ENCODE results near the gene MARCHF6. TPM values are rescaled to one million over a fixed set of nuclear protein-coding genes. Genes with fewer than 3 reads are reported as not detected.
"Not testable (repeated sequence)": the region's sequence is repeated elsewhere in the genome, so short reads cannot be mapped to it uniquely, and the experiment has no call there.

The MARCHF6 gene, protein sequence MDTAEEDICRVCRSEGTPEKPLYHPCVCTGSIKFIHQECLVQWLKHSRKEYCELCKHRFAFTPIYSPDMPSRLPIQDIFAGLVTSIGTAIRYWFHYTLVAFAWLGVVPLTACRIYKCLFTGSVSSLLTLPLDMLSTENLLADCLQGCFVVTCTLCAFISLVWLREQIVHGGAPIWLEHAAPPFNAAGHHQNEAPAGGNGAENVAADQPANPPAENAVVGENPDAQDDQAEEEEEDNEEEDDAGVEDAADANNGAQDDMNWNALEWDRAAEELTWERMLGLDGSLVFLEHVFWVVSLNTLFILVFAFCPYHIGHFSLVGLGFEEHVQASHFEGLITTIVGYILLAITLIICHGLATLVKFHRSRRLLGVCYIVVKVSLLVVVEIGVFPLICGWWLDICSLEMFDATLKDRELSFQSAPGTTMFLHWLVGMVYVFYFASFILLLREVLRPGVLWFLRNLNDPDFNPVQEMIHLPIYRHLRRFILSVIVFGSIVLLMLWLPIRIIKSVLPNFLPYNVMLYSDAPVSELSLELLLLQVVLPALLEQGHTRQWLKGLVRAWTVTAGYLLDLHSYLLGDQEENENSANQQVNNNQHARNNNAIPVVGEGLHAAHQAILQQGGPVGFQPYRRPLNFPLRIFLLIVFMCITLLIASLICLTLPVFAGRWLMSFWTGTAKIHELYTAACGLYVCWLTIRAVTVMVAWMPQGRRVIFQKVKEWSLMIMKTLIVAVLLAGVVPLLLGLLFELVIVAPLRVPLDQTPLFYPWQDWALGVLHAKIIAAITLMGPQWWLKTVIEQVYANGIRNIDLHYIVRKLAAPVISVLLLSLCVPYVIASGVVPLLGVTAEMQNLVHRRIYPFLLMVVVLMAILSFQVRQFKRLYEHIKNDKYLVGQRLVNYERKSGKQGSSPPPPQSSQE
- 31.8 and 44.0 TPM in 2 replicates for total RNA-seq

DNA sequence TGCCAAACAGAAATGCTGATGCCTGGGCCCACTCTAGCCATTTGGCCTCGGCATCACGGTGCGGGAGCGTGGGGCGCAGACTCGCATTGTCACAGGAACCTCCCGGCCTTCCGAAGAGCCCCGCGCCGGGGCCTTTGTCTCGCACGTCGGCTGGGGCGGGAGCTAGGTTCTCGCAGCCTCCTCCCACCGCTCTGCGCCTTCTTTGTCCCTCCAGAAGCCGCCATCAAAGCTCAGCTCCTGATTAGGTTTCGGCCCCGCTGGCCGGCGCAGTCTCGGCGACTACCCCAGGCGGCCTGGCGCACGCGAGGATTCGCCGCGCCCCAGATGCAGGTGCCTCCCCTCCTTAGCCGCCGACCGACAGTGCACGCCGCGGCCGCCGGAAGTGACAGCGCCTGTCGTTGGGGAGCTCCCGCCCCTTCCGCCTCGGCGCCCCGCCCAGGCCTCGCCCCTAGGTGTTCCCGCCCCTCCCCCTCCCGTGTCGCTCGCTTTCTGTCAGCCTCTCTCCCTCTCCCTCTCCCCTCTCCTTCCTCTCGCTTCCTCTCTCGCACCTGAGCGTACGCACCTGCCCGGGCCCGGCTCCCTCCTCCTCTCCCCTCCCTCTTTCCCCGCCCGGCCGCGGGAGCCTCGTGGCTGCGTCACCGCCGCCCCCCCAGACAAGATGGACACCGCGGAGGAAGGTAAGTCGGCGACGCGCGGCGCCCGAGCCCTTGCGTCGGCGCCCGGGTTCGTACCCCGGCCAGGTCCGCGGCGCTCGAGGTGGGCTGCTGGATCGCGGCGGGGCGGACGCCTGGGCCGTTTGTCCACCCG lies at the start of gene MARCHF6:
MARCHF6 (plus strand) TSS at position 455 of the 807 bp plus-strand sequence; CDS start at position 659, 204 bp downstream.
- DNase-seq (ENCODE audit: low read depth in 2 of 2): peak; percentile 93 to 94

DNA sequence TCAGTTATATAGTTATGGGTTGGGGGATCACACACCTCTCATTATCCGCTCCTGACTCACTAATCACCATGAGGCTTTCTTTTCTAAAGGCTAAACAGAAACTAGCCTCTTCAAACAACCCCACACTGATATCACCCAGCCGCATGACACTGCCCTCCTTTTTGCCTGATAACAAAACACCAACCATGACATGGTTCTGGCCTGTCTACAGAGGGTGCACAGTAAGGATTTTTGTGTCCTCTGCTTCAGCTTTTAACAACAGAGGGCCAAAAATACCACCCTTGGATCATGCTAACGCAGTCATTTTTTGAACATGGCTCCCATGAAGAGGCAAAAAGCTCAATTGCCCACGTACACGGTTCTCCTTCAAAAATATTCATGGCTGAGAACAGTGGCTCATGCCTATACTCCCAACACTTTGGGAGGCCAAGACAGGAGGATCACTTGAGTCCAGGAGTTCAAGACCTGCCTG lies 49.8 kb upstream of the MARCHF6 start:
- no peak for DNase-seq (ENCODE audit: low read depth in 2 of 2)

DNA sequence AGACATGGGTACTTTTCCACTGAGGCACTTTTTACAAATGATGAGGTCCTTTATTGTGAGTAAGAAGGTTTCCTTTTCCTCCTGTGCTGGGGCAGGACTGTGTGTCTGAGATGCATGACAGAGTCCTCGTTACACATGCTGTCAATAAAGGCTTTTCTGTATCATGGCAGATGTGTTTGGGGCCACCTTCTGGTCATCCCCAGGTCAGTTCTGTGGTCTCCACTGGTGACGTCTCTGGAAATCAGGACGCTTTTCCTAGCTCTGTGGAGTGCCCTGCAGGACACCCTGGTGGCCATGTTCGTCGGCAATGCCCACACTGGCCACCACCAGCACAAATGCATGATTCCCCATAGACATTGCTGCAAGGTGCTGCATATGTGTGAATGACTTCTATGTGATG lies 48.6 kb upstream of the MARCHF6 start:
- DNase-seq (ENCODE audit: low read depth in 2 of 2): peak in 1 of 2 donors; percentile 24

DNA sequence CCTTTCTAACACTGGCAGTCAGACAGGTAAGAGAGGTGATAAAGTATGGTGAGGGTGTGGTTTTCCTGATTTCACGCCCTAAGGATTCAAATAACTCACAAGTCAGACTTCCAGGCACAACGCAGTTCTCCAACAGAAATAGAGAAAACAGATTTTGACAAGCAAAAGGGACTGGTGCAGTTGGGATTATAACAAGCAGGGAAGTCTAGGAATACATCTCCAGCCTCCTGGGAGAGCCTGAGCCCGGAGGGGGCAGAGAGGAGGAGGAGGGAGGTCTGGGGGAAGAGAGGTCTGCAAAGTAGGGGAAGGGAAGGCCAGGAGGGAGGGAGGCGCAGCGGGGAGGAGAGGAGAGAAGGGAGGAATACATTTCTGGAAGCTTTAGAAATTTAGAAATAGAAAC lies 47.4 kb upstream of the MARCHF6 start:
- no peak for DNase-seq (ENCODE audit: low read depth in 2 of 2)

DNA sequence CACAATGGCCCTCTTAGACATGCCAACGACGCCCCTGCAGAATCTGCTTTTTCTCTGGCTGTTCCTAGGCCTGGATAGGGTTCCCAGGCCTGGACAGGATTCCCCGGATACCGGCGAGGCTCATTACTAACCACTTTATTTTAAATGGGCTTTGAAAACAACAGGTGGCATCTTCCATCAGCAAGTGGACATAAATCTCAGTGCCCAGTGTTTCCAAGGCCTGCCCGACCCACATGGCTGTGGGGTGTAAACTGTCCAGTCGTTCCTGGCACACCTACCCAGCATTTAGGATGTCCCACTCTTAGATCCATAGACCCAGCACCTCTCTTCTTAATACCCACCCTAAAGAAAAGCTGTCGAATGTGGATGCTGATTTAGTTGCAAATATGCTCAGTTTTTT lies 46.7 kb upstream of the MARCHF6 start:
- no peak for DNase-seq (ENCODE audit: low read depth in 2 of 2)

DNA sequence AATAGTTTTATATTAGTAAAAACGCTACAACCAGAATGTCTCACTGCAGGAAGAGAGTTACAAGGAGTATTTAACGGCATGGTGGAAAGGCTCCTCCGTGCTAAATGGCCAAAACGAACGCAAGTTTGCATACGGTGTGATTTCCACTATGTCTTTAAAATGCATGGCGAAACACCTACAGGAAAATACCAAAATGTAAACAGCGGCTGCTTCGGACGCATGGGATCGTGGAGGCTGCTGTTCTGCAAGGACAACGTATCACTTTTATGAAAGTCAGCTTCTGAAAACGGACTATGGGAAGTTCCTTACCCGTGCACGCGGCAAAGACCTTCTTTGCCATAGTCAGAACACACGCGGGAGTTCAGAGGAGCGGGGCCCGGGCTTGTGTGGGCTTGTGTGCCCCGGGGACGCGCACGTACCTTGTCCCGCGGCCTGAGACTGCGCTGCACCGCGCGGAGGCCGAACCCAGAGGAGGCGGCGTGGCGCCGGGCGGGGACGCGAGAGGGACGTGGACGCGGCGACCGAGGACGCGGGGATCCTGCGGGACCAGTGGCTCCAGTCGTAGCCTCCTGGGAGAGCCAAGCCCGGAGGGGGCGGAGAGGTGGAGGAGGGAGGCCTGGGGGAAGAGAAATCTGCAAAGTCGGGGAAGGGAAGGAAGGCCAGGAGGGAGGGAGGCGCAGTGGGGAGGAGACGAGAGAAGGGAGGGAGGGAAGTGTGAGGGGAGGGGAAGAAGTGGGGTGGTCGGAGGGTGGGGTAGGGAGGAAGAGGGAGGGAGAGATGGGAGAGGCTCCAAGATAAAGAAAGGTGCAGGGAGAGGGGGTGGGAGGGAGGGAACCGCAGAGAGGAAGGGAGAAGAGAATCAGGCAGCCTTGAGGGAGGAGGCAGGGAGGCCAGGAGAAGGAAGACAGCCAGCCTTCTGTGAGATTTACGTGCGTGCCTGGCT lies 46.0 kb upstream of the MARCHF6 start, which contains the start of gene CMBL:
CMBL (minus strand) TSS at position 697 of the 943 bp plus-strand sequence. CDS start 17,140 bp downstream, outside the sequence.
- peak; percentile 51 to 53 for DNase-seq (ENCODE audit: low read depth in 2 of 2)

DNA sequence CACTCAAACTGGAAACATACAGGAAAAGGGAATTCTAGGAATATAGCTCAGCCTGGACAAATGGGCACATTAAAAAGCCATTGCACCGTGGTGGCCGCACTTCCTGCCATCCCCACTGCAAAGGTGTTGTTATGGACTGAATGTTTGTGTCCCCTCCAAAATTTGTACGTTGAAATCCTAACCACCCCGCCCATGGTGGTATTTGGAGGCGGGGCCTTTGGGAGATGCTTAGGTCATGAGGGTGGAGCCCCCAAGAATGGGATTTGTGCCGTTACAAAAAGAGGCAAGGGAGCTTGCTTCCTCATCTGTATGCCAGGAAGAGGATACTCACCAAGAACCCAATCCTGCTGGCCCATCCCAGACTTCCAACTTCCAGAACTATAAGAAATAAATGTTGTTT lies 44.7 kb upstream of the MARCHF6 start:
- DNase-seq (ENCODE audit: low read depth in 2 of 2): no peak

DNA sequence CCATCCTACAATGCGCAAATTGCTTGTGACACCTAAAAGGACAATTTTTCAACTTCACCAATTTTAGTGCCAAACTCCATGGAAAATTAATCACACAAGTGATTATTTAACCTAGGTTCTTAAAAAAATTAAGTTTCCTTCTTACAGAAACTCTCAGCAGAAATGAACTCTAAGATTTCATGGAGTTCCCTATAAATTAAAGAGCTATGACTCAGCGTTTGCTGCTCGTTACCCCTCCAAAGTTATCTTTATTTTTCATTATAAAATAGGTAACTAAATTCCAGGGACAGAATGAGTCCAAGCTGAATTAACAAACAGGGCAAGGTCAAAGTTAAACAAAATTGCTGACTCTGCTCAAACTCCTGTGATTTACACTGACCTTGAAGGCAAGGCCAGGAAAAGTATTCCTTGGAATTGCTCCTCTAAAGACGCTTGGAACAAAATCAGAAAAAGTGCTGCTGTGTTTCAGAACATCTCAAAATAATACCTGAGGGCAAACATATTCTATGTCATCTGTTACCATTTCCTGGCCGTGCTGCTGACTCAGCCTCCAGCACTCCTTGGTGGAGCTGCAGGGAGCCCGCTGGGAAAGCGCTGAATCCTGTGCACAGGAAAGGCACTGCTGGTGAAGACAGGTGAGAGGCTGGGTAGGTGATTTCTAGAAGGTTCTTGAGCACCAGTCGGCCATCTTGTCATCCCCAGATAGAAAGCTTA lies 43.3 kb upstream of the MARCHF6 start:
- DNase-seq (ENCODE audit: low read depth in 2 of 2): peak in 1 of 2 donors; percentile 13

DNA sequence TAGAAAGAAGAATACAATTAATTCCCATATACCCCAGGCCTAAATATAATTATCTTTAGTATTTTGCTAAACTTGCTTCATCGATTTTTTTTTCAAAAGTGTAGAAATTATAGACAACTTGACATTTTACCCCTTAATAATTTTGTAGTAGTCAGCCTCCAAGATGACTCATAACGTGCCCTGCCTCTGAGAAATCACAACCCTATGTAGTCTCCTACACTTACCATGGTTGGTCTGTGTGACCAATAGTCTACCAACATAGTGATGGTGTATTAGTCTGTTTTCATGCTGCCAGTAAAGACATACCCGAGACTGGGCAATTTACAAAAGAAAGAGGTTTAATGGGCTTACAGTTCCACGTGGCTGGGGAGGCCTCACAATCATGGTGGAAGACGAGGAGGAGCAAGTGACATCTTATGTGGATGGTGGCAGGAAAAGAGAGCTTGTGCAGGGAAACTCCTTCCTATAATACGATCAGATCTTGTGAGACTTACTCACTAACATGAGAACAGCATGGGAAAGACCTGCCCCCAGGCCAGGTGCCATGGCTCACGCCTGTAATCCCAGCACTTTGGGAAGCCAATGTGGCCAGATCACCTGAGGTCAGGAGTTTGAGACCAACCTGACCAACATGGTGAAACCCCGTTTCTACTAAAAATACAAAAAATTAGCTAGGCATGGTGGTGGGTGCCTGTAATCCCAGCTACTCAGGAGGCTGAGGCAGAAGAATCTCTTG lies 42.5 kb upstream of the MARCHF6 start:
- not testable (repeated sequence) for DNase-seq (ENCODE audit: low read depth in 2 of 2)

DNA sequence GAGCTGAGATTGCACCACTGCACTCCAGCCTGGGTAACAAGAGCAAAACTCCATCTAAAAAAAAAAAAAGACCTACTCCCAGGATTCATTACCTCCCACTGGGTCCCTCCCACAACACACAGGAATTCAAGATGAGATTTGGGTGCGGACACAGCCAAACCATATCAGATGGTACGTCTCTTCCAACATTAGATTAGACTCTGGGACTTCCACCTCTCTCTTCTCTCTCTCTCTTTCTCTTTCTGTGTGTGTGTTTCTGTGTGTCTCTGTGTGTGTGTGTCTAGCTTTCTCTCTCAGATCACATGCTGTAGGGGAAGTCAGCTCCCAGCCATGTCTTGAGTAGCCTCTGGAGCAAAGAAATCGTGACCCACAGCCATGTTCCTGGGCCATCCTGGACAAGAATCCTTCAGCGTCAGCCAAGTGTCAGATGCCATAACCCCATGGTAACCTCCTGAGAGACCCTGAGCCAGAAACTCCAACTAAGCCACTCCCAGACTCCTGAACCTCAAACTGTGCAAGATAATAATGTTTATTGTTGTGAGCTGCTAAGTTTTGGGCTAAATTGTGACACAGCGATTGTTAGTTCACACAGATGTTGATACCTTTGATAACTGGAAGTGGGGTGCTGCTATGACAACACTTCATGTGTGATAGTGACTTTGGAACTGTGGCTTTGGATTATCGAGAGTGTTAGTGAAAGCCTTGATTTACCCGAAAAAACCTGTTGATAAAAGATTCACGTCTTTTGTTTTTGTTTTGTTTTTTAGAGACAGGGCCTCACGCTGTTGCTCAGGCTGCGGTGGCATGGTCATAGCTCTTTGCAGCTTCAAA lies 41.7 kb upstream of the MARCHF6 start:
- DNase-seq (ENCODE audit: low read depth in 2 of 2): no peak

DNA sequence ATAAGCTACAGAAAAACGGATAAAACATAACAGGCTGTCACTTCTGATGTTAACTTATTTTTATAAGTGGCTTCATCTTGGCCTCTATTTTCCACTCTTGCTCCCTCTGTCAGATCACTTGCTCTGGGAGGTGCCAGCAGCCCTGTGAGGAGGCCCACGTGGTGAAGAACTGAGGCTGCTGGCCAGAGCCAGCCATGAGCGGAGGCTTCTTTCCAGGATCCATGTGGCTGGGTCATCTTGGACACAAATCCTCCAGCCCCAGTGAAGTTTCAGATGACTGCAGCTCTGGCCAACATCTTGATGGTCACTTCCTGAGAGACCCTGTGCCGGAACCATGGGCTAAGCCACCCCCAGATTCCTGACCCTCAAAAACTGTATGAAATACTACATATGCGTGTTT lies 38.3 kb upstream of the MARCHF6 start:
- DNase-seq (ENCODE audit: low read depth in 2 of 2): no peak

DNA sequence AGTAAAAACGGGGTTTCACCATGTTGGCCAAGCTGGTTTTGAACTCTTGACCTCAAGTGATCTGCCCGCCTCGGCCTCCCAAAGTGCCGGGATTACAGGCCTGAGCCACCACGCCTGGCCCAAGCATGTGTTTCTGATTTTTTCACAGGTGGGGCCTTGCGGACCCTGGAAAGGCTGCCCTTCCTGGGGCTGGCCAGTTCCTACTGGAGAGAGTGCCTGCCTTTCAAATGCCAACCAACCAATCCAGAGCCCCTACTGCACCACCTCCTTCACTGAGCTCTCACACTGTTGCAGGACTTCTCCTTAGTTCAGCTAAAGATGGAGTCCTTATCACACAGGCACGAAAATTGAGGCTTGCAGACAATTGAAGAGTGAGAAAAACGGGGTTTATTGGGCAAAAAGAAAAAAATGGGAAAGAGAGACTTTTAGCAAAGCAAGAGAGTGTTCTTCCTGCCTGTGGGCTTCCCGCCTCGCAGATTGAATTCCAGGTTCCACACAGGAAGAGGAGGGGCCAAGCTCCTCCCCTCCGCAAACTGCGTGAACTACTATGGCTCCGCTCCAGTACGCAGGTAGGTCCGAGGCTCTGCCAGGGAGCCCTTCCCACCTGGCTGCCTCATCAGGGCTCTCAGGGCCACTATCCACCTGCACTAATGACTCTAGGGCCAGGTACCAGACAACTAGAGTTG lies 37.5 kb upstream of the MARCHF6 start:
- DNase-seq (ENCODE audit: low read depth in 2 of 2): no peak

DNA sequence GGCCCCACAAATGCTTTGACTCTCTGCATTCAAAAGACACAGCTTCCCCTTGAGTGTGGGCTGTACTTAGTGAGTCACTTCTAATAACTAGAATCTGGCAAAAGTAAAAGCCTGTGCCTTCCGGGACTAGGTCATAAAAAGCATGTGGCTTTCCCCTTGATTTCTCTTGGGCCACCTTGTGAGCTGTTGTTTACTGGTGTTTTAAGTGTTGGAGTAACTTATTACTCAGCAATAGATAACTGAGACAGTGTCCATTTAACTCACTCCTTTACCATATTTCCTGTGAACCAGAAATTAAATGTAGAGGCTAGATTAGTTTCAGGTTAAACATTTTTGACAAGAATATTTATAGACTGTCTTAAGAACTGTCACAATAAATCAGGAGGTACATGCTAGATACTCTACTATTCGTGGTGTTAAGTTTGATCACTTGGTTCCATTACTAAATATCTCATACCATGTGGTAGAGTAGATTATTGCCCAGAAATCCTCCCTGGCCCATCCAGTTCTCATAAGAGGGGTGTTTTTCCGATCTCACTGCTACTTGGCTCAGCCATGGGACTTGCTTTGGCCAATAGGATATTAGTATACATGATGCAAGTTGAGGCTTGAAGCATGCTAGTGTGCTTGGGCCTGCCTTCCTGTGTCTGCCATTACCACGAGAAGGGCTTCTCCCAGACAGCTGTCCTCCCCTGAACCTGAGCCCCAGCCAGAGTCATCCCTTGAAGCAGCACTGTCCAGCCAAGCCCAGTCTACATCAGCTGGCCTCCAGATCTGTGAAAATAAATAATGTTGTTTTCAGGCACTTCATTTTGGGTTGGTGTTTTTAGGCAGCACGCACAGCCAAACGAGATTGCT lies 35.4 kb upstream of the MARCHF6 start:
- DNase-seq (ENCODE audit: low read depth in 2 of 2): no peak

DNA sequence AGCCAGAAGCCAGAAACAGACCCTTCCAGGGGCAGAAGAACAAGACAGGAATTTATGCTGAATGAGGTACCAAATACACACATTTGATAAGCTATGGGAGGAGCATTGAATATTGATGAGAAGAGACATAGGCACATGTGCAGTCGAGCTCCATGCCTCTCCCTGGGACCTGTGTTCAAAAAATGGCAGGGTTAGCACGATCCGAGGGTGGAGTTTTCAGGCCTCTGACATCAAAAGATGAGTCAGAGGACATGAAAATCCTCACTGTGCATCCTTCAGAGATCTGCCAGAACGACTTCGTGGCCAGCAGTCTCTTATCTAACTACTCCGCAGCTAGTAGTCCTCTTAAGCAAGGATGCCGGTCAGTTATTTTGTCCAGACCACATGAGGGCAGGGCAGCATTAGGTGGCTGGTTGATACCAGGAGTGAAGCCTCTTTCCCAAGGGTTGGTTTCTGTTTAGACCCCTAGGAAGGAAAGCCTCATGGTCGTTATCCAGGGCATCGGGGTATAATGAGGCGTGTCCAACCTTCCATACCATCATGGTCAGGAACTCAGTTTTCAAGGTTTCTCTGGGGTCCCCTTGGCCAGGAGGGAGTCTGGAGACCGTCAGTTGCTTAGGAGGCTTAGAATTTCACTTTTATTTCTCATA lies 34.2 kb upstream of the MARCHF6 start:
- no peak for DNase-seq (ENCODE audit: low read depth in 2 of 2)

DNA sequence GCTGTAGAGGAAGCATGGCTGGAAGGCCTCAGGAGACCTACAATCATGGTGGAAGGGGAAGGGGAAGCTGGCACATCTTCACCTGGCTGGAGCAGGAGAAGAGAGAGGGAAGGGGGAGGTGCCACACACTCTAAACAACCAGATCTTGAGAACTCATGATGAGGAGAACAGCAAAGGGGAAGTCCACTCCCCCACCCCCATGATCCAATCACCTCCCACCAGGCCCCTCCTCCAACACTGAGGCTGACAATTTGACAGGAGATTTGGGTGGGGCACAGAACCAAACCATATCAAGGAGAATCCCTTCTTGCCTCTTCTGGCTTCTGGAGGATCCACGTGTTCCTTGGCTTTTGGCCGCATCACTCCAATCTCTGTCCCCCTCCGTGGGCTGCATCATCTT lies 32.7 kb upstream of the MARCHF6 start:
- DNase-seq (ENCODE audit: low read depth in 2 of 2): no peak

DNA sequence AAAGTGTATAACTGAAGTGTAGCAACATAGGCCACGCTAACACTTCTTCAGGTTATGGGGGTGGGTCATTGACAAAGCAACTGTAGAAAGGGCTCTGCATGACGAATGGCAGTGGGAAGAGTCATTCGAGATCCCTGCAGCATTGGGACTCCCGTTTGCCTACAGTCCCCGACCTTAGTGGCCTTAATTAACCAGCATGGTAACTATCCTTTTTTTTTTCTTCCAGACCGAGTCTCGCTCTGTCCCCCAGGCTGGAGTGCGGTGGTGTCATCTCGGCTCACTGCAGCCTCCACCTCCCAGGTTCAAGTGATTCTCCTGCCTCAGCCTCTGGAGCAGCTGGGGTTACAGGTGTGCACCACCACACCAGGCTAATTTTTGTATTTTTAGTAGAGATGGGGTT lies 31.6 kb upstream of the MARCHF6 start:
- DNase-seq (ENCODE audit: low read depth in 2 of 2): no peak
